Gastroesophageal sphincter (tissue), 3 donors: ENCODE measurements around the gene HLA-F.

Experiments used
- CTCF ChIP-seq, 4 experiments: fragments of 200-600 bp in 2 of 4; fragments of 450-650 bp in 2 of 4; sonication (generic) in 1 of 4; IDR thresholded peaks; one replicate each; pipeline ENCODE4 v1.5.1; 2017 to 2019; ENCODE audit warnings: antibody characterized with exemption in 4 of 4, mild to moderate bottlenecking in 2 of 4, moderate library complexity in 2 of 4
- POLR2A ChIP-seq, 2 donors: fragments of 450-650 bp; IDR thresholded peaks; one replicate each; pipeline ENCODE4 v1.6.1; 2017; ENCODE audit warnings: antibody characterized with exemption in 2 of 2, mild to moderate bottlenecking in 2 of 2, moderate library complexity in 1 of 2

DNA sequence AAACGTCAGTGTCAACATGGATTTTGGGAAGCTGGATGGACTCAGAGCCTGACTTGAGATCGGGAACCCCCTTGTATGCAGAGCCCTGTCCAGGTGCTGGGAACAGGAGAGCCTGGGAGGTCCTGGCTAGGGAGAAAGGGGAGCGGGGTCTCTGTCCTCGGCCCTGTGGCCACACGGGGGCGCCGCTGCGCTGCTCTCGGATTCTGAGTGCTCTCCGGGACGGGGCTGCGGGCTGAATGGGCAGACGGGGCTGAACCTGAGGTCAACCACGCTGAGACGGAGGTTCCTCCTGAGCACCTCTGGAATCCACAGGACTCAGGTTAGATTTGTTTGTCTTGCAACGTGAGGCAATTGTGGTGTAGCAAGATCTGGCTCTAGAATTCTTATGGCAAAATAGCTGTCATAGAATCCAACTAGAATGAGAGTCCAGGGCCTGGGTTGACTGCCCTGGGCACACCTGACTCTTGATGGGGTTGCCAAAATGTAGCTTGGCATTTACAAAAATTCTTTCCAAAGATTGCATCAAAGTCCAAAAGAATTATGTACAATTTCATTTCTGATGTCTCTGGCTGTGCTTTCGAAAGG lies 20.6 kb upstream of the HLA-F start:
- peak in 2 of 4 experiments; percentile 42 to 62 for TF ChIP-seq CTCF (IDR thresholded peaks at IDR 0.05)
- TF ChIP-seq POLR2A (IDR thresholded peaks at IDR 0.05), result no peak
